SKM-1 treated with dmso at 0.1 percent for 144 hours (cell line): Measurements from ENCODE around the gene OCIAD2.
A peak's percentile ranks its signal among the peaks of the same experiment; 100 is the strongest.
"Not testable (repeated sequence)": the region's sequence is repeated elsewhere in the genome, so short reads cannot be mapped to it uniquely, and the experiment has no call there.

Experiments
- DNase-seq: peaks from one replicate; lab custom pipeline; 2025; ENCODE audit not compliant: unreplicated experiment; lab: John Stamatoyannopoulos, UW

Gene OCIAD2, protein sequence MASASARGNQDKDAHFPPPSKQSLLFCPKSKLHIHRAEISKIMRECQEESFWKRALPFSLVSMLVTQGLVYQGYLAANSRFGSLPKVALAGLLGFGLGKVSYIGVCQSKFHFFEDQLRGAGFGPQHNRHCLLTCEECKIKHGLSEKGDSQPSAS

DNA sequence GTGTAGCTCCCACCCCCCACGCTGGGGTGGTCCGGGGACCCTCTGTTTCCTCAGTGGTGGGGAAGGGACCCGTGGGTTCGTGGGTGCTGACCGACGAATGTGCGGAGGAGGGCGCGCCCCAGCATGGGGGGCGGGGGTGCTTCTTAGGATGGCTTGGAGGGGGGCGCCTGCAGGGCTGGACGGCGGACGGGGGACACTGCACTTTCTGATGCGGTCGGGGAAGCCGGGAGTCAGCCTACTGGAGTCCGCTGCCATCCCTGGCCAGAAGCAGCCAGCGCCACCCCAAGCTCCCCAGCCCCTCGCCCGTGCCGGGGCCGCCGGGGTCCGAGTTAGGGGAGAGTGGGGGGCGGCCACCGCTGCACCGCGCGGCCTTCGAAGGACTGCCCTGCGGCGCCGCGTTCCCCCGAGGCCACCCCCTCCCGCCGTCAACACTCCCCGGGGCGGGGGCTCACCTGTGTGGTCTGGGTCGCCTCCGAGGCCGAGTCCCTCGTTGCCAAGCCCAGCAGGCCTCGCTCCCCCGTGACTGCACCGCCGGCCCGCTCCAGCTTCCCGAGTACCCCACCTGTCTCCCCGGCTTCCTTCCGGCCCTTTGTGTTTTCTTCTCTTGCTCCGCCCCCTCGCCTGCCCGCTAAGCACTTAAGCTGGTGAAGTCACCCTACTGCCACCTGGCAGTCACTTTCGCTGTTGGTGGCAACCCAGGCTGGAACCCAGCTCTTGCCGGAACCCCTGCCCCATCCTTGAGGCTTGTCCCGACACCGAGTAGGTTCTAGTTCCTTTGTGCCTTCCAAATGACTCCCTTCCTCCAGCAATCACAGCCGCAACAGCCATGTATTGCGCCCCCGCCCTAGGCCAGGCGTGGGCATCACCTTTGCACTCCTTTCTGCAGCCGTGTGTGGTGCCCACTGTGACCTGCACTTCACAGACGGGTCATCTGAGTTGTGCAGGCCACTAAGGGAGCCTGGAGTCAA is at the start of gene OCIAD2:
OCIAD2 (minus strand) TSS at position 569 of the 968 bp plus-strand sequence. CDS start 2,225 bp downstream, outside the sequence.
- peak; percentile 52 for DNase-seq

DNA sequence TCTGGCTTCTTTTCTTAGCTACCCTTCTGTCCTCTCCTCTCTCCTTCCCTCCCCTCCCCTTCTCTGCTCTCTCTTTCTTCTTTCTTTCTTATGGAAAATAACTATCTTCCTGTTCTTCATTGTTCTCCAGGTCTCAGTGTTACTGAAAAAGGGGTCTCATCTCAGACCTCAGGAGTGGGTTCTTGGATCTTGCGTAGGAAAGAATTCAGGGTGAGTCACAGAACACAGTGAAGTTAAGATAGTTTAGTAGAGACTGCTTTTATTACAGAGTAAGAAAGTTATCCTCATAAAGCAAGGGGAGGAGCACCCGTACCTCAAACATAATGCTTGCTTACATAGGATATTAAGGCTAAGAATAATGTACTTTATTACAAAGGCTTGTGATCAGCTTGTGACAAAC is 47.7 kb upstream of the OCIAD2 start:
- DNase-seq = no peak

DNA sequence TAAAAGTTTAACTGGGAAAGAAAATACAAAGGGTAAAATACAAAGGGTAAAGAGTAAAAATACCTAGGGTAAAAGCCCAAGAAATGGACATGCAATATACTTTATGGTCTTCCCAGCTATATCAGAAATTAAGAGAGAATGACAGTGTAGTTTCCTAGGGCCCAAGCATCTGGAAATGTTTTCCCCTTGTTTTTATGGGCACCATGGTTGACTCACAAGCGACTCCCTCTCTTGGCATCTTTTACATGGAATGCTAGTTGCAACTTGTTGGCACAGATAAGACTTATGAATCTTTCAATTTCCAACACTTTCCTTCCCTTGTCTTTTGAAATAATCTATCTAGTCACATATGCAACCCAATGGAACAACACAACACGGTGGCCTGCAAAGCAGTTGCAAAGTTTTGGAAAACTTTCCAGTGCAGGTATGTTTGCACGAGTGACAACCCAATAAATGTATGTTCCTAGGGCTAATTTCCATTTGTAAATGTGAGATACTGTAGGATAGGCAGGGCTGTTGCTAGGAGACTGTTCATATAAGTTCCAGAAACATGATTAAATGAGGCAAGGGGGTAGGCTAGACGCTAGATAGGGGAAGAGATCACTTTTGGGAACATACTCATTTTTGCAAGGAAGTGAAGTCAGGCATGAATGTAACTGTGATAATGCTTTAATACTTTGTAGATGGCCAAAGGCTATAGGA is 43.1 kb upstream of the OCIAD2 start:
- DNase-seq = no peak

DNA sequence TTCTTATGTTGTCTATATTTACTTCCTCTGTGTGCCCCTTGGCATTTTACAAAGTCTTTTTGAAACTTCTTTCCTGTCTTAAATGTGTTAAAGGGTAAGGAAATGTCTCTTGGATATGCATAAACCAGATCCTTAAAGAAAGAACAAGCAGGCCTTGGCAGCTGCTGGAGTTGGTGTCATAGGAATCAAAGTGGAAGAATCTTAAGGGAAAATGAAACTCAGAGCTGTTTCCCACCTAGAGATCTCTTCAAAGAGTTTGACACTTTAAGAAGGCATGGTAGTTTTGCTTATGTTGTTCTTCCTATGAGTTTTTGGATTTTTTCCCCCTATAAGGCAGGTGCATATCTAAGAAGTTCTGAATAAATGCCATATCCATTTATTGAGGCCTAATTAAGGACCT is 42.5 kb upstream of the OCIAD2 start:
- DNase-seq = no peak

GRCh38 chr4:48947731-48948130 is 41.2 kb upstream of the OCIAD2 start:
- no peak for DNase-seq

DNA sequence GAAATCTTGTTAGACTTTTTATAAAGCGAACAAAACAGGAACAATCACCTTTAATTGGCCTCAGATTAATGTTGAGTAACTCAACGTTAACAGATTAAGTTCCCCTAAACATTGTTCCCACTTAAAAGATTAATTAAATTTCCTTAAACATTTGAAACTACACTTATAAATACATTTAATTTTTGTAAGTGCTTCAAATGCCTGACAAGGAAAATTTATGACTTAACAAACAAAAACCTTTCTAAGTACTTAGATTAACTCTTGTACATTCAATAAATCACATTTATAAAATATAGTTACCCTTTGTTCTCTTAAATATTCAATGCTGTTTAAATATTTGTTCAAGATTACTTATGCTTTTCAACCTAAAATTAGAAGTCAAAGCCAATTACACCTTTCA is 39.4 kb upstream of the OCIAD2 start:
- no peak for DNase-seq

GRCh38 chr4:48944756-48945241 is 38.2 kb upstream of the OCIAD2 start:
- DNase-seq = peak; percentile 27

DNA sequence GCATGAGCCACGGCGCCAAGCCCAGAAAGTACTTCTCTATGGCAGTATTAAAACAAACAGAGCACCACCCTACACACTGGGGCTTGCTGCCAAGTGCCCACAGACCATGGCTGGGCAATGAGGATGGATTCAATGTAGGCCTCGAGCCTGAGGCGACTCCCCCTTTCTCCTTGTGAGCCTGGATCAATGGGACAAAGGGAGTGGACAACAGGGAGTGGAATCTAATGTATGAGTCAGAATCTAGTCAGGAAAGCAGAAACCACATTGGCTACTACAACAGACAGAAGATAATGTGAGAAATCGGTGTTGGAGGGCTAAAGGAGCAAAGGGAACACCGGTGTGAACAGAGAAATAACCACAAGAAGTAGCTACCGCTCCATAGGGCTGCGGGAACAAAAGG is 37.7 kb upstream of the OCIAD2 start:
- DNase-seq = no peak

- no peak for DNase-seq
These were observed 36.8 kb upstream of the OCIAD2 start for GRCh38 chr4:48943387-48943786.

- DNase-seq = no peak
These were observed 33.2 kb upstream of the OCIAD2 start for GRCh38 chr4:48939785-48940184.

DNA sequence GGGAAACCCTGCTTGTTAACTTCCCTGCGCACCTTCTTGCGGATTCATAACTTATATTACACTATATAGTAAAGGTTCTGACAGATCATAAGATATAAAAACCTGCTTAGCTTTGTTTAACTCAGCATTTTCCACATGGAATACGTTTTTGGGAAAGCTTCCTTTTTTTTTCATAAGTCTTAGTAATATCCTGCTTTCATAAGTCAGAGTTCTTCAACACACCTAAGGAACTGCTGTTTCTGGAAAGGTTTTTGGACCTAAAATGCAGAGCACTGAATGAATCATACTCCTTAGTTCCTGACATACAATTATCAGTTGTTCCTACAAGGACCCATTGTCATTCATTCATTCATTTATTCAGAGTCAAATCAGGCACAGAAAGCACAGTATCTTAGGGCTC is 32.3 kb upstream of the OCIAD2 start:
- DNase-seq = no peak

DNA sequence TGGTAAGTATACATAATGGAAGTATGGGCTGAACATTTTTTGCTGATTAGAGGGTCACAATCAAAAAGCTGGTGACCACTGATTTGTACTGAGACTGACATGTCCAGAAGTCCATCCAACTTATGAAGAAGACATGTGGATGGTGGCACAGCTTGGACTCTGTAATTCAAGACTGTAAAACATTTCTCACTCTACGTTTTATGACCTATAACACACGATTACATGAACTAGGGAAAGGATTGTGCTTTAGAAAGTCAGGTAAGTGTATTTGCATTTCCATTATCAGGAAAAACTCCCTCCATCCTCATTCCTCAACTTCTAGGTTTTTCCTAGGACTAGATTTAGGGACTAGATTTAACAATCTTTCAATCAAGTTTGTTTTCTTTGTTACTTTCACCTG is 30.5 kb upstream of the OCIAD2 start:
- DNase-seq = no peak

- no peak for DNase-seq
These were observed 24.9 kb upstream of the OCIAD2 start for GRCh38 chr4:48931459-48931858.

DNA sequence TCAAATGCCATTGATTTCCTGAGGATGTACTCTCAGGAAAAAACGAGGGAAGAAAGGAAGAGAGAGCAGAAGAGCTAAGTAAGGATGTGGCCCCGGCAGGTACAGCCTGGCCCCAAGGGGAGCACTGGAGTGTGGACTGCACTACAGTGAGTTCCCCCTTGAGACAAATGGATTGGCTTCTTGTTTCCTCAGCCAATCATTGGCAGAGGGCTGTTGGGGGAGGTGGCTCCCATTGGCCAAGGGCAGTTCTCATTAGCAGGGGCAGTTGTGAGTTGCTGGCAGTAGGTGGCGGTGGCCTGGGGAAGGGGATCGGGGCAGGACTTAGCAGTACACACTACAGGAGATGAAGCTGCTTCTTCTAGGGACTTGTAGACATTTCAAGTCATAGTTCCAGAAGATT is 24.1 kb upstream of the OCIAD2 start:
- DNase-seq = no peak

- no peak for DNase-seq
These were observed 17.8 kb upstream of the OCIAD2 start for GRCh38 chr4:48924416-48924815.

- not testable (repeated sequence) for DNase-seq
These were observed 16.5 kb upstream of the OCIAD2 start for GRCh38 chr4:48923065-48923464.

DNA sequence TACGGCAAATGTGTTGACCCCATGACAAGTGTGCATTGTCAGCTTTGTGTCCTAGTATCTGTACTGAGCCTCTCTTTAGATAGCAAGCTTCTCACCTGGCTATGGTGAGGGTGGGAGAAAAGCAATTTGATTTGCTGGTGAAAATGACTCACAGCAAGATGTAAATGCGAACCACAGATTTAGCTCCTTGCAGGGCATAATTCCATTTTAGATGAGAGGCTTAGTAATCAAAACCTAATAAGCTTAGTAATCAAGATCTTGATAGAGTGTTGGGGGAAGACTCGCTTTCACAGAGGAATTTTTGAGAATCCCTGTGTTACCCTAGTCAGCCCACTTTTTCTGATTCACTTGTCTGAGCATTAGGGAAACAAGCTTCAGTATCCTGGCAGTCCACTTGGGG is 7.7 kb upstream of the OCIAD2 start:
- no peak for DNase-seq

DNA sequence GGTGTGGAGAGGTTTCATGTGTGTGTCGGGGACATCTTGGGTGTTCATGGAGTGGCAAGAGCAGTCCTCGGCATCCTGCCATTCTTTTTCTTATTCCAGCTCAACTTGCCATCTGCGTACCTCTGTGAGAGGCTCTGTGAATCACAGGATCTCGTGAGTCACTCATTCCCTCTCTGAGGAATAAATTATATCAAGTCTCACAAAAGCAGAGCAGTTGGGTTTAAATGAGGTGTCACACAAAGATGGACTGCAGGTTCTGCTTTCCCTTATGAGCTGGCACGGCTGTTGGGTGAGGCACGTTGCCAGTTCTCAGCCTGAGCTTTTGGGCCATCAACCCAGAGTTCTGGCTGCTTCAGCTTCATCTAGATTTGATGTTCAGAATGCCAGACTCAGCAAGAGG is 6.8 kb upstream of the OCIAD2 start:
- no peak for DNase-seq

GRCh38 chr4:48912349-48912748 is 5.8 kb upstream of the OCIAD2 start:
- no peak for DNase-seq

DNA sequence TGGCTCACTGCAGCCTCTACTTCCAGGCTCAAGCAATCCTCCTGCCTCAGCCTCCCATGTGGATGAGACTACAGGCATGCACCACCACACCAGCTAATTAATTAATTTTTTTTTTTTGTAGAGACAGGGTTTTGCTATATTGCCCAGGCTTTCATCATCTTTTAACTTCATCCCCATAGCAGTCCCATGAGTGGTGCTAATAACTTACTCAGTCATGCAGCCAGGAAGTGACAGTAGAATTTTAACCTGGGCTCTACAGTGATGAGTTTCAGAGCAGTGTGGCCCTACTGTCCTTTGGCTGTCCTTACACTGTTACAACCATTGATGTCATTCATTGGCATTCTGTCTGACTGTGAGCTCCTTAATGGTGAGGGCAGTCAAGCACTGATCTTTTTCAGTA is 3.9 kb upstream of the OCIAD2 start:
- no peak for DNase-seq

DNA sequence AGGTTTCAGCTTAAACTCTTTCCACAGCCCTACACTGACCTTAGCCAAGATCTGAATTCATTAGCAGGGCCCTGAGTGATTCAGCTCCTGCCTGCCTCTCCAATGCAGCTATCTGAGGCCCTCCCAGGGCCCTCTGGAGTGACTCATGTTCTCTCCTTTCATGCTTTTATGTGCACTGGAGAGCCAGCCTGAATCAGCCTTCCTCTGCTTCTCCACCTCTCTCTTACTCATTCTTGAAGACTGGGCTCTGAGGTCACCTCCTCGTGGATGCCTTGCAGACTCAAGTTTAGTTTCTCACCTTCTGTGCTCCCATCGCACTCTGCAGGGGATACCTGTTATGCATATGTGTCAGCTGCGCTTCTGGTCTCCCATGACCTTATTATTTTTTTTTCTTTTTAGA is 3.1 kb upstream of the OCIAD2 start:
- no peak for DNase-seq

- no peak for DNase-seq
These were observed 2.1 kb upstream of the OCIAD2 start for GRCh38 chr4:48908687-48909086.
